ENCODE results near the gene ADCY9.
"Not testable (repeated sequence)": the region's sequence is repeated elsewhere in the genome, so short reads cannot be mapped to it uniquely, and the experiment has no call there.

The ADCY9 gene

GRCh38 chr16:4116325-4117249, at the start of gene ADCY9:
Gene ADCY9, minus strand, starts transcription at chr16:4116442. Its CDS starts 1,000 bp downstream, at chr16:4115442.
- peak; percentile 72 for DNase-seq

DNA sequence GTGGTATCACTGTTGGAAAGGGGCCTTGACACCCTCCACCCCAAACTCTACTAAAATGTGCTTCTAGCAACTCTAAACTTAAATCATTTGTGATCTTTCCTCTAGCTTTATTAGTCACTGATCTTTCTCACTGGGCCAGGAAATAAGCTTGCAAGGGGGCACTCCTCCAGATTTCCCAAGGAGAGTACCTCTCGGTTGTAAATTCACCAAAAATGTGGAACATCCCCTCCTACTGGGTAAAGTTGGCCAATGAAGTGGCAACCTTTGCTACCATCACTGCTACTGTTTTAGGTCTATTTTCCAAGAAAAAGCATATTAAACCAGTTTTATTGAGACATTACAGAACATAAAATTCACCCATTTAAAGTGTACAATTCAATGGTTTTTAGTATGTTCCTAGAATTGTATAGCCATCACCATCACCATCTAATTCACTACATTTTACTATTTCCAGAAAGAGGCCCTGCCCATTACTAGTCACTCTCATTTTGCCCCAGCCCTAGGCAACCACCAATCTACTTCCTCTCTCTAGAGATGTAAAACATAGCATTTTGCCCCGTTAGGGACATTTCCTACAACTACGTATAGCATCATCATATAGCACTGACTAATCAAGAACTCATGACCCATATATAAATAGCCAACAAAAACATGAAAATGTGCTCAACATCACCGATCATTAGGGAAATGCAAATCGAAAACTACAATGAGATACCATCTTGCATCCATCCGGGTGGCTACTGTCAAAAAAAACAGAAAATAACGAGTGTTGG, 44.6 kb upstream of the ADCY9 start:
- no peak for DNase-seq

- no peak for DNase-seq
Observed at GRCh38 chr16:4159726-4160125, 43.5 kb upstream of the ADCY9 start.

DNA sequence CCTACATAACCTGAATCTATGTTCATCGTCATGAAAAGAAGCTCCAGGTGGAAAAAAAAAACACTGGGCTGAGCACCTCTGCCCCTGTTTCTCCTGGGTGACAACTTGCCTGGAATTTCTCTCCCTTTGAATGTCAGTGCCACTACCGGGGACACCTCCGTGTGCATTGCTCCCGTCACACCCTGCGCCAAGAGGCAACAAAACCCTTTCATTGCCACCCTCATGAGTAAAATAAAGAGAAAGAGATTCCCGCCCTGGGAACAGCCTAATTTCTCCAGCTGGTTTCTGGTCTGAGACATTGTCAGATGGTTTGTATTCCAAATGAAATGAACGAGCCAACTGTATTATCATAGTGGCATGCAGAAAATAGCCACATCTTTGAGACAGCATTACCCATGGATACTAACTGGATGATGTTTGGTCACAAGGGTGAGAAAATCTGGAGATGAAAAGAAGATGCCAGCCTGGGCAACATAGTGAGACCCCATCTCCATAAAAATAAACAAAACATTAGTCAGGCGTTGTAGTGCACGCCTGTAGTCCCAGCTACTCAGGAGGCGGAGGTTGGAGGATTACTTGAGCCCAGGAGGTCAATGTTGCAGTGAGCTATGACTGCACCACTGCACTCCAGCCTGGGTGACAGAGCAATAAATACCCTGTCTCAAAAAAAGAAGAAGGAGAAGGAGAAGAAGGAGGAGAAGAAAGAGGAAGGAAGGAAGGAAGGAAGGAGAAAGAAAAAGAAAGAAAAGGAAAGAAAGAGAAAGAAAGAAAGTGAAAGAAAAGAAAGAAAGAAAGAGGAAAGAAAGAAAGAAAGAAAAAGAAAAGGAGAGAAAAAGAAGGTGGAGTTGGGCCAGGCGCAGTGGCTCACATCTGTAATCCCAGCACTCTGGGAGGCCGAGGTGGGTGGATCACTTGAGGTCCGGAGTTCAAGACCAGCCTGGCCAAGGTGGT, 42.2 kb upstream of the ADCY9 start:
- DNase-seq, result no peak

DNA sequence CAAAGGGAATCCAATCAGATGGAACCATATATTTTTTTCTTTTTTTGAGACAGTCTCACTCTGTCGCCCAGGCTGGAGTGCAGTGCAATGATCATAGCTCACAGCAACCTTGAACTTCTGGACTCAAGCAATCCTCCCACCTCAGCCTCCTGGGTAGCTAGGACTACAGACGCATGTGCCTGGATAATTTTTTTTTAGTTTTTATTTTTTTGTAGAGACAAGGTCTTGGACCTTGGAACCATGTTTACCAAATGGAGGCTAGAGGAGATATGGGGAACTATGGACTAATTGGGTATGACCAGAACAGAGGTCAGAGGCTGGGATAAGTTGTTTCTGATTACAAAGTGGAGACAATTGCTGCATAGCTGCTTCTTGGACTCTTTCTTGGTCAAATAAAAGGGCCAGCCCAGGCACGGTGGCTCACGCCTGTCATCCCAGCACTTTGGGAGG, 41.2 kb upstream of the ADCY9 start:
- DNase-seq, result no peak

DNA sequence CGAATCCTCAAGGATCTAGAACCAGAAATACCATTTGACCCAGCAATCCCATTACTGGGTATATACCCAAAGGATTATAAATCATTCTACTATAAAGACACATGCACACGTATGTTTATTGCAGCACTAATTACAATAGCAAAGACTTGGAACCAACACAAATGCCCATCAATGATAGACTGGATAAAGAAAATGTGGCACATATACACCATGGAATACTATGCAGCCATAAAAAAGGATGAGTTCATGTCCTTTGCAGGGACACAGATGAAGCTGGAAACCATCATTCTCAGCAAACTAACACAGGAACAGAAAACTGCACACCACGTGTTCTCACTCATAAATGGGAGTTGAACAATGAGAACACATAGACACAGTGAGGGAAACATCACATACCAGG, 40.3 kb upstream of the ADCY9 start:
- not testable (repeated sequence) for DNase-seq

DNA sequence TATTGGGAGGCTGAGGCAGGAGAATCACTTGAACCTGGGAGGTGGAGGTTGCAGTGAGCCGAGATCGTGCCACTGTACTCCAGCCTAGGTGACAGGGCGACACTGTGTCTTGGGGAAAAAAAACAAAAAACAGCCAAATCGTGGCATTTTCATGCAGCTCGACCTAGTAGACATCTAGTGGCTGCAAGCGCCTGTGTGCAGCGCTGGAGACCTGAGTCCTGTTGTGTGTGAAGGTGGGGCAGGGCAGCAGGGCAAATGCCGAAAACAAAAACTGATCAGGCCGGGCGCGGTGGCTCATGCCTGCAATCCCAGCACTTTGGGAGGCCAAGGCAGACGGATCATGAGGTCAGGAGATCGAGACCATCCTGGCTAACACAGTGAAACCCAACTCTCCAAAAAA, 37.1 kb upstream of the ADCY9 start:
- DNase-seq, result not testable (repeated sequence)

DNA sequence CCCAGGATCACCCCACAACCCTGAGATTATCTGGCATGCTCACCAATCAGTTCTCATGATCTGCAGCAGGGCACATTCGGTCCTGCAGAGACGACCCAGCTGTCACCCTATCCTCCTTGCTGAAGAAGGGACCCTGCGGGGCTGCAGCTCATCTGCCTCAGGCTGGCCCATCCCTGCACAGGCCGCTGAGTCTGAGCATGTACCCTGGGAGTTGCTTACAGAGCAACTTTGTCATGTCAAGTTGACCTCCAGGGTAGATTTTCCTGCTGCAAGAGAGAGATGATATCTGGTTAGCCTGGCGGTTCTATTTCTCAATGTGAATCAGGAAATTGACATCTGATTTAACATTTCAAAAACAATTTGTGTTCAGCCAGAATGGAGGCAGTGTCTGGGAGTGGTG, 36.0 kb upstream of the ADCY9 start:
- DNase-seq, result no peak

- DNase-seq, result no peak
Observed at GRCh38 chr16:4147236-4147635, 31.0 kb upstream of the ADCY9 start.

DNA sequence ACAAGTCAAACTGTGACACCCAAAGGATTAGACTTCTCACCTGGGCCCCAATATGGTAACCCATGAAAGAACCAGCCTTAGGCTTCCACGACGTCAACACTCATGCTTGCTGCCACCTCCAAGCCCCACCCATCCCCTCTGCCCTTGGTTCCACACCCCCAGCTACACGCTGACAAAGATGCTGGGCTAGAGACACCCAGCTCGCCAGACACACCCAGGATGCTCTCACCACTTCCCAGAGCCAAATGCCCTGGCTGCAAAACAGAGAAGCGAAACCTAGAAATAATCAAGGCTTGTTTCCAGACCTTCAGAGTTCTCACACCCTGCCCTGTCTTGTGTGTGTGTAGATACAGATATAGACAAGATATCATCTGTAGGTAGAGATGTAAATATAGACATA, 26.0 kb upstream of the ADCY9 start:
- DNase-seq, result peak; percentile 40

DNA sequence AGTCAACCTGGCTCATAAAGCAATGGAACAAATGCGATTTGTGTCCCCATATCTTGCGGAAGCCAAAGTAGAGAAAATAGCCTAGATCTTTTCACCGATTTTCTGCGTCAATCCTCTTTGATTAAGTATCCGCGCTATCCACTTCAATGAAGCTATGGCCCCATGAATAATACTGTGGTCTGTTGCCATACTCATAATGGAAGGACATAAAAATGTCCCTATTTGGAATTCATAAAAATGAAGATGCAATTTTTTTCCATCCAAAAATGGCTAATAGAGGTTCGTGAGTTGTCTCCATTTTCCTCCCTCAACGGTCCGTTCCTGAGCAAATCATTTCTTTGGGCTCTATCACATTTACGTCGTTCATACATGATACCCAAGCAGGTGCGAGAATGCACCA, 25.4 kb upstream of the ADCY9 start:
- DNase-seq, result no peak

DNA sequence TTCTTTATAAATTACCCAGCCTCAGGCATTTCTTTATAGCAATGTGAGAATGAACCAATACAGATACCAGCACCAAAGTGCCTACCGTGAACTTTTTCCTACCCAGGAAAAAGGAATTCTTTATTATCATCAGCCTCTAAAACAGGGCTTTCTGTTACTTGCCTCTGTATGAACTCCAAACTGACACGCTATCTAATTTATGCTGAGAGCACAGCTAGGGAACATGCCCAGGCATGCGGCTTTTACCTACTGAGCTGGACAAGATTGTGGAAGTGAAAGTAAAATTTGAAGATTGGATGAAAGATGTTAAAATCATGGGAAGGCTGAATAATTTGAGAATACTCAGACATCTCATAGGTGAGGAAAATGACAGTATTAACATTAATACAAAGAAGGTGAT, 24.4 kb upstream of the ADCY9 start:
- no peak for DNase-seq

GRCh38 chr16:4139968-4140367, 23.7 kb upstream of the ADCY9 start:
- no peak for DNase-seq

DNA sequence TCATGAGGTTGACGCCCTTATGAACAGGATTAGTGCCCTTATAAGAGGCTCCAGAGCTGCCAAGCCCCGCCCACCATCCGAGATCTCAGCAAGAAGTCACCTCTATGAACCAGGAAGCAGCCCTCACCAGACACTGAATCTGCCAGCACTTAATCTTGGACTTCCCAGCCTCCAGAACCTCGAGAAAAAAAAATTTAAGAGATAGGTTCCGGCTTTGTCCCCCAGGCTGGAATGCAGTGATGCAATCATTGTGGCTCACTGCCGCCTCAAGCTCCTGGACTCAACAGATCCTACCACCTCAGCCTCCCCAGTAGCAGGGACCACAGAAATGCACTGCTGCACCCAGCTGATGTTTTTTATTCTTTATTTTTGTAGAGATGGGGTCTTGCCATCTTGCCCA, 22.5 kb upstream of the ADCY9 start:
- DNase-seq, result no peak

DNA sequence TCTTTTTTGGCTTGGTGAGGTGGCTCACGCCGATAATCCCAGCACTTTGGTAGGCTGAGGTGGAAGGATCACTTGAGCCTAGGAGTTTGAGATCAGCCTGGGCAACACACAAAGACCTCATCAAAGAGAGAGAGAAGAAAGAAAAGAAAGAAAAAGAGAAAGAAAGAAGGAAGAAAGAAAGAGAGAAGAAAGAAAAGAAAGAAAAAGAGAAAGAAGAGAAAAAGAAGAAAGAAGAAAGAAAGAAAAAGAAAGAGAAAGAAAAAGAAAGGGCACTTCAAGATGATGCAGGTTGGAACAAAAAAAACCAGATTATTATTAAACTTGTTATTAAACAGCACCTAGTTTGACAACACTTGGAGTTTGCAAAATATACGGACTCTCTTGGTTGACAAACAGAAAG, 21.2 kb upstream of the ADCY9 start:
- DNase-seq, result no peak

DNA sequence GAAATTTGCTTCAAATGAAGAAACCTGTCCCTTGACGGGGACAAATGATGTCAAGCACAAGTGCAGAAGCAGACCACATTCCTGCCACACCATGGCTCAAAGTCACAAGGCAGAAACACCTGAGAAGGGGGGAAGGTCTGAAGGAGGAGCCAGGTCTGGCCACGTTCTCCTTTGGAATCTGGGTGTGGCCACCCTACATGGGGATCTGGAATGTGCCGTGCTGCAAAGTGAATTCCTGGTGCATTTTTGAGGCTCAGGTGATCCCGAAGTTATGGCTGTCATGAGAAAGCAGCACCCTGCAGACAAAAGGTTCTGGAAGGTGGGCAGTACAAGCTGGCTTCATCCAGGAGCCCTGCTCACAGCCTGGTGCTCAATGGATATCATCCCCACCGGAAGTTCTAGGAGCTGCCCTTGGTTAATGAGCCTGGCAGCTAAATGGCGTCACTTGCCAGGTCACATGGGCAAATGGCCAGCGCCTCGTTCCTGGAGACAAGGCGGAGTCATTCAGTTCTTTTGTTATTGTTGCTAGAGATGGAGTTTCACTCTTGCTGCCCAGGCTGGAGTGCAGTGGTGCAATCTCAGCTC, 20.1 kb upstream of the ADCY9 start:
- DNase-seq, result no peak

- no peak for DNase-seq
Observed at GRCh38 chr16:4135537-4135936, 19.3 kb upstream of the ADCY9 start.

DNA sequence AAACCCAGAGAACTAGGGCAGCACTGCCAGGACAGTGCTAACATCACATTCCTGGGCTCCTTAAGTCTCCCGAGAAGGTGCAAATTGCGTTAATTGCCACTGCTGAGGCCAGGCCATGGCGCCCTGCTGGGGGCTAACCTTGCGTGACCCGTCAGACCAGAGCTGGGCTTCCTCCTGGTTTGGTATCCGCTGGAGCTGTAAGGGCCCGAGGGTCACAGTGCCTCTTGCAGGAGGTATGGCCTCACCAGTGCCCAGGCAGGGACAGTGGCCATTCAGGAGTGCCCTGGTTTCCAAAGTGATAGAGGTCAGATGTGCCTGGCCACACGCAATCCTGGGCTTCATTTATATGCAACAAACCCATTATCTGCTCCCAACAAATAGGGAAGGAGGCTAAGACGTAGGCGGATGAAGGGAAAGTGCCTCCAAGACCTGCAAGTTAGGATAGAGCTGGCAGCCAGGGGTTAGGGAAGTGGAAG, 17.7 kb upstream of the ADCY9 start:
- no peak for DNase-seq

GRCh38 chr16:4131621-4132020, 15.4 kb upstream of the ADCY9 start:
- DNase-seq, result no peak

DNA sequence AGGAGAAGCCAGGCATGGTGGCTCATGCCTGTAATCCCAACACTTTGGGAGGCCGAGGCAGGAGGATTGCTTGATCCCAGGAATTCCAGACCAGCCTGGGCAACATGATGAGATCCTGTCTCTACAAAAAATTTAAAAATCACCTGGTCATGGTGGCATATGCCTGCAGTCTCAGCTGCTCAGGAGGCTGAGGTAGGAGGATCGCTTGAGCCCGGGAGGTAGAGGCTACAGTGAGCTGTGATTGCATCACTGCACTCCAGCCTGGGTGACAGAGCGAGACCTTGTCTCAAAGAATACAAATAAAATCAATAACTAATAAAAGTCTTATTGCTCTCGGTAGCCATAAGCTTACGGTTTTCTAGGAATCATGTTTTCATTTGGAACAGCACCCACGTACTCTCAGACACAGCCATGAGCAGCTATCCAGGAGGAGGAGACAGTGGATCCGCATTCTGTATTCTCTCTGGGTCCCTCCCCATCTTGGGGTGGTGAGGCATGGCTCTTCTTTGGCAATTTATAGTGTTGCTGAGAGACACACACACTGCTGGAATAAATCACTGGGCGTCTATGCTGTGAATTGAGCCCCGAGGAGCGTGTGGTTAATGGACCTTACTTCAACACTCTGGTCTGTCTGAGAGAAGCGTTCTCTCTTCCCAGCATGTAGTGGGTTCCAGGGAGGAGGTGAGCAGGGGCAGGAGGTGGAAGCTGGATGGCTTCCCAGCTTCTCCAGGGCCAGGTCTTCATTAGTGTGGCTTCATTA, 8.5 kb upstream of the ADCY9 start:
- no peak for DNase-seq

DNA sequence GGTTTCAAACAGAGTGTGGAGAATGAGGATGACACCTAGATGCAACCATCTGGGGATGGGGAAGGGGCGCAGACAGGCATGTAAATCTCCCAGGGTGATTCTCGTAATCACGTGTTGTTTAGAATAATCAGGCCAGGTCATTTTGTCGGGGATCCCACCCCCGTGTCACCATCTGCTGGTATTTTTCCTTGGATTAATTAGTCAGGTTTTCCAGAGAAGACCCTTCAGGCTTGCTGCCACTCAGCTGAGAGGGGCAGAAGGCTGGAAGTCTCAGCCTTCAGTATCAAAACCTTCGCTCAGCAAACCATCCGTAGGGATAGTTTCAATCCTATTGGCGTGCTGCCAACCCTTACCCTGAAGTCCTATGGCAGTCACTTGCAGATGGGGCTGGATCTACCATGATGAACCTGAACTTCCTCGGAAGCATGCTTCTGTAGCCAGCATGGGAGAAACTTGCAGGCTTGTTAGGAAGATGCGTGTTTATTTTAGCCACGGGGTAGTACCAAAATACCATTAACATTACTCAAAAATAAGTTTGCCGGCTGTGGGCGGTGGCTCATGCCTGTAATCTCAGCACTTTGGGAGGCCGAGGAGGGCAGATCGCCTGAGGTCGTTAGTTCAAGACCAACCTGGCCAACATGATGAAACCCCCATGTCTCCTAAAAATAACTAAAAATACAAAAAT, 7.5 kb upstream of the ADCY9 start:
- no peak for DNase-seq
